CD1c-positive myeloid dendritic cell (primary cell): ENCODE results near the gene MIDN.
A peak's percentile ranks its signal among the peaks of the same experiment; 100 is the strongest.

Experiments used
- DNase-seq: peaks from one replicate; pipeline ENCODE4 v3.0.0-alpha.2; 2016; ENCODE audit errors: extremely low spot score

MIDN gene

DNA sequence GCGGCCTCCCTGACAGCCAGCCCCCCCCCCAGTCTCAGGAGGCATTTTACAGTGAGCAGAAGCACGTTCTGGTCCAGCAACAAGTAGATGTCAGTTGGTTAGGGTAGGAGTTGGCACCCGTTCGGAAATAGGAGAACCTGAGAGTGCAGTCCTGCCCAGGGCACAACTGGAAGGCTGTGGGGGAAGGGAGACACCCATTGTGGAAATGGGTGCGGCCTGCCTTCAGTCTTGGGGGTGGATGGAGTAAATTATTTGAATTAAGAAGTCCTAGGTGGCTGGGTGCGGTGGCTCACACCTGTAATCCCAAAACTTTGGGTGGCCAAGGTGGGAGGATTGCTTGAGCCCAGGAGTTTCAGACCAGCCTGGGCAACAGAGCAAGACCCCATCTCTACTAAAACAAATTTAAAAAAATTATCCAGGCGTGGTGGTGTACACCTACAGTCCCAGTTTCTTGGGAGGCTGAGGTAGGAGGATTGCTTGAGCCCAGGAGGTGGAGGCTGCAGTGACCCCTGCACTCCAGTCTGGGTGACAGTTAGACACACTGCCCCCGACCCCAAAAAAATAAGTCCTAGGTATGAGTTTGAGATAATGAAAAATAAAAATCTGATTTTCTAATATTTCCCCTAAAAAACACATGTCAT is 21.9 kb downstream of the MIDN start:
- DNase-seq = peak; percentile 54

DNA sequence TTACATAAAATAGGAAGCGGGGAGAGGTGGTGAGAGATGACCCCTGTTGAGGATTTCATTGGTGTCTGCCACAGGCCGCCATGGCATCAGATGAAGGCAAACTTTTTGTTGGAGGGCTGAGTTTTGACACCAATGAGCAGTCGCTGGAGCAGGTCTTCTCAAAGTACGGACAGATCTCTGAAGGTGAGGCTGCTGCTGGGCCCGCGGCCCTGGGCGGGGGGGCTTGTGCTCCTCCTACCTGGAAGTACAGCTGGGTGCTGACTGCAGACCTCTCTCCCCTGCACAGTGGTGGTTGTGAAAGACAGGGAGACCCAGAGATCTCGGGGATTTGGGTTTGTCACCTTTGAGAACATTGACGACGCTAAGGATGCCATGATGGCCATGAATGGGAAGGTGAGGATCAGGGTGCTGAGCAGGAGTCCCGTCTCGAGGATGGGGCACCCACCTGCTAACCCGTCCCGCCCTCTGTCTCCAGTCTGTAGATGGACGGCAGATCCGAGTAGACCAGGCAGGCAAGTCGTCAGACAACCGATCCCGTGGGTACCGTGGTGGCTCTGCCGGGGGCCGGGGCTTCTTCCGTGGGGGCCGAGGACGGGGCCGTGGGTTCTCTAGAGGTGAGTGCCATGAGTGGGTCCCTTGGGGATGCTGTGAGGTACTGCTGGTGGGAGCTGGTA is 22.6 kb downstream of the MIDN start:
- no peak for DNase-seq

DNA sequence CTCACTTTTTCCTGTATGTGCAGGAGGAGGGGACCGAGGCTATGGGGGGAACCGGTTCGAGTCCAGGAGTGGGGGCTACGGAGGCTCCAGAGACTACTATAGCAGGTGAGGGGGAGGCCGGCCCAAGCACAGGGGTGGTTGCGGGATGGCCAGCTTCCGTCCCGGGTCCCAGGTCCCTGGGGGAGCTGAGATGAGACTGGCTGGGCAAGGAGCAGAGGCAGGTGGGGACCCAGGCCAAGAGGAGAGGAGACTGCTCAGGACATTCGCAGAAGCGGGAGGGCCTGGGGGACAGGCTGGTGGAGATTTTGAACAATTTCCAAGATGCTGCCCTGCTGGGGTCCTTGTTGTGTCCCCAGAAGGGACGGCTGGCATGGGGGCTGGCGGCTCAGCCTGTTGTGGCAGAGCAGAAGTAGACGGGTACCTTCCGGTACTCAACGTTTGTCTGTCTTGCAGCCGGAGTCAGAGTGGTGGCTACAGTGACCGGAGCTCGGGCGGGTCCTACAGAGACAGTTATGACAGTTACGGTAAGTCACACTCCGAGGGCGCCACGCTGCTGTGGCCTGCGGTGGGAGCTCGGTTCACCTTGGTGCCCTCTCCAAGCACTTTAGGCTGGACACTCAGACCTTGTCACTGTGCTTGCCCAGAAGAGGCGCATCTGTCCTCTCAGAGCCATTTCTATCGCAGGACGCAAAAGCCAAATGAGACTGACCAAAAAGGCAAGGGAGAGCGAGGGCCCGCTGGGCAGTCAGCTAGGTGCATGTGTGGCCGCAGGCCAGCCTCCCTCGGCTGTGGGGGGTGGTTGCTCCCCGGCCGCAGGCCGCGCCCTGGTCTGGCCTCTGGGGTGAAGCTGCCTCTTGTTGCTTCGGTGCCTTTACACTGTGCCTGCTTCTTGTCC is 23.4 kb downstream of the MIDN start:
- no peak for DNase-seq

DNA sequence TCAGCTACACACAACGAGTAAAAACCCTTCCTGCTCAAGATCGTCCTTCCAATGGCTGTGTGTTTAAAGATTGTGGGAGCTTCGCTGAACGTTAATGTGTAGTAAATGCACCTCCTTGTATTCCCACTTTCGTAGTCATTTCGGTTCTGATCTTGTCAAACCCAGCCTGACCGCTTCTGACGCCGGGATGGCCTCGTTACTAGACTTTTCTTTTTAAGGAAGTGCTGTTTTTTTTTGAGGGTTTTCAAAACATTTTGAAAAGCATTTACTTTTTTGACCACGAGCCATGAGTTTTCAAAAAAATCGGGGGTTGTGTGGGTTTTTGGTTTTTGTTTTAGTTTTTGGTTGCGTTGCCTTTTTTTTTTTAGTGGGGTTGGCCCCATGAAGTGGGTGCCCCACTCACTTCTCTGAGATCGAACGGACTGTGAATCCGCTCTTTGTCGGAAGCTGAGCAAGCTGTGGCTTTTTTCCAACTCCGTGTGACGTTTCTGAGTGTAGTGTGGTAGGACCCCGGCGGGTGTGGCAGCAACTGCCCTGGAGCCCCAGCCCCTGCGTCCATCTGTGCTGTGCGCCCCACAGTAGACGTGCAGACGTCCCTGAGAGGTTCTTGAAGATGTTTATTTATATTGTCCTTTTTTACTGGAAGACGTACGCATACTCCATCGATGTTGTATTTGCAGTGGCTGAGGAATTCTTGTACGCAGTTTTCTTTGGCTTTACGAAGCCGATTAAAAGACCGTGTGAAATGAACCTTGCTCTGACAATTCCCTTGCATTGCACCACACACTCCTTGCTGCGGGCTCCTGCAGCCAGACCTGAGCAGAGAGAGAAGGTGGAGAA is 24.3 kb downstream of the MIDN start:
- DNase-seq = peak; percentile 38

DNA sequence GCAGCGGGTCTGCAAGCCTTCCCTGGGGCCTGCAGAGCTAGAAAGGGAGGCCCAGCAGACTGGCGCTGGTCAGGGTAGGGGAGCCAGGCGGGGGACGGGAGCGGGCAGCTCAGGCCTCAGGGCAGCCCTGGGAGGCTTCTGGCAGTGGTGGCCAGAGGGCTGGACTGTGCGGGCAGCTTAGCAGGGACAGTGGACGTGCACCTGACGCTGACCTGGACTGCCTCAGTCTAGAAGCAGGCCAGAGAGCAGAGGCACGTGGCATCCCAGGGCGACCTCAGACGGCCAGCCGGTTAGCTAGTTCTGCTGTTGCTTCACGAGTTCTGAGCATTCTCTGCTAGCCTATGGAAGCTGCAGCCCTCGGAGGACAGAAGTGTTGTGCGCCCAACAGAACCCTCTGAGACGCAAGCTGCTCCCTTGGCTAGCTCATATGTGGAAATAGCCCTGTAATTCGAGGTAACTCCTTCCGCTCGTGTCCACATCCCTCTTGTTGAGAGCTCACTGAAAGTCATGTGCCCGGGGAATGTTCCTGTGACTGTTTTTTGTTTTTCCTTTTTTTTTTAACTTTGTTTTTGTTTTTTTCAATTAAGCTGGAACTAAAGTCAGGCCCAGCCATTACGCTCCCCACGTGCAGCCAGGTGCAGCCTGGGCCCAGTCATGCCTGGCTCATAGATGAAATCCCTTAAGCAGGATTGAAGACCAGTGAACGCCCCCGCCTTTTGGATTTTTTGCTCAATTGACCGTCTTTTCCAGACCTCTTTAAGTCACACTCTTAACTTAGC is 25.1 kb downstream of the MIDN start:
- peak; percentile 46 for DNase-seq

DNA sequence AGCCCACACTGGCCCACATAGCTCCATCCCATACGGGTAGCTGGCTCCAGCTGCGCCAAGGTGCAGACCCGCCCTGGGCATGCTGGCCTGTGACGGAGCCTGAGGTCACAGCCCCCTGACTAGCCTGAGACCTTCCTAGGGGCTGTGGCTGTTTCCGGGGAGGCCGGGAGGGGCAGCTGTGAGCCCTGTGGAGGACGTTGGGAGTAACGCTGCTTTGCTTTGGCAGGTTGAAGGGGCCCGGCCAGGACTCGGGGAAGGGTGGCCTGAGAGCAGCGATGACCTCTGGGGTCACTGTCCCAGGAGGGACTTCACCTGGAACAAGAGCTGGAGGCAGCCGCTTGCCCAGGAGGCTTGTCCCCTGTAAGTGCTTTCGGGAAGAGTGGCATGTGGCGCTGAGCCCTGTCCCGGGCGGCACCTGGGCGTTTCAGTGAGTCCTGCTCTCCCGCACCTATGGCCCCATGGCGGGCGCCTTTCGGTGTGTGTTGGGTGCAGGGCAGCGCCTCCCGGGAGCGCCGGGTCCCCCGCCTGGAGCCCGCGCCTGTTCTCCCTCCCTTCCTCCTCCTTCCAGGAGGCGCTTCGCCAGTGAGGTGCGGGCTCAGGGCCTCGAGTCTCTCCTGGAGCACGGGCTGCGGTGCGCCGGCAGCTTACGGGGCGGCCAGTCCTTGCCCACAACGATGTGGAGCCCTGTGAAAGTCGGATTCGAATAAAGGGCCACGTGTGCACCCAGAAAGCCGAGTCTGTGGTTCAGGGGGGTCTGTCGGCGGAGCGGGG is 25.9 kb downstream of the MIDN start:
- DNase-seq = no peak

DNA sequence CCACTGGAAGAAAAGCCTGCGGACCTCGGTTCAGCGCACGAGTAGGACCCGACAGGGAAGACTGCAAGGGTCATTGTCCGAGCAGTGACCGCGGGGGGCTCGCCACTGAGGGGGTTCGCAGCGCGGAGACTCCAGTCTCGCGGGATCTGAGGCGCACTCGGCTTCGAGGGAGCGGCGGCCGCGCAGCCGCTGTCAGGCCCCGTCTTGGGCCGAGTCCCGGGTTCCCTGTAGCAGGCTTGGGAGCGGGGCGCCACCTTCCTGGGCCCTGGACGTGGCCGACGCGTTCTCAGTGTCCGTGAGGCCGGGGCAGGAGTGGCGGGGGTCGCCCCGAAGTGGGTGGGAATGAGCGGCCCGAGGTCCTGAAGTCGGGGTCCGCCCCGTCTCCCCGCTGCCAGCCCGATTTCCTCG is 26.5 kb downstream of the MIDN start:
- no peak for DNase-seq

DNA sequence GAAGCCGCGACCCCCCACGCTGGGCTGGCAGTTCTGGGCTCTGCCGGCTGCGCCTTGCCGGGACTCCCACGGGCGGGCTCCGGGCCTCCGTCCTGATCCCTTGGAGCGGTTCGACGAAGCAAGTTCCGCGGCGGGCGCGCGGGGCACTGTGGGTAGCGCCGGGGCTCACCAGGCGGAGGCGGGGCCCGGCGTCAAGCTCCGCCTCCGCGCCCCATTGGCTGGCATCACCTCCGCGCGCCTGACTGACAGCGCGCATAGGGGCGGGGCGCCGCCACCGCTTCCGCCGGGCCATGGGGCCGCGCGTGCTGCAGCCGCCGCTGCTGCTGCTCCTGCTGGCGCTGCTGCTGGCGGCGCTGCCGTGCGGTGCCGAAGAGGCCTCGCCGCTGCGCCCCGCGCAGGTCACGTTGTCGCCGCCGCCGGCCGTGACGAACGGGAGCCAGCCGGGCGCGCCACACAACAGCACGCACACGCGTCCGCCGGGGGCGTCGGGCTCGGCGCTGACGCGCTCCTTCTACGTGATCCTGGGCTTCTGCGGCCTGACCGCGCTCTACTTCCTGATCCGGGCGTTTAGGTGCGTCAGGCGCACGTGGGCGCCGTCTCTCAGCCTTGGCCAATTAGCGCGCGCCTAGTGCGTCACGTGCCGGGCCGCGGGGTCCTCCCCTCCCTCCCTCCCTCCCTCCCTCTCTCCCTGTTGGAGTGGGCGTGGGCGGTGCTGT is 27.0 kb downstream of the MIDN start, which contains the start of gene FAM174C:
TSS of gene FAM174C (plus strand) at position 271 of the 716 bp plus-strand sequence. CDS start at position 291, 20 bp downstream.
- DNase-seq = peak; percentile 98

DNA sequence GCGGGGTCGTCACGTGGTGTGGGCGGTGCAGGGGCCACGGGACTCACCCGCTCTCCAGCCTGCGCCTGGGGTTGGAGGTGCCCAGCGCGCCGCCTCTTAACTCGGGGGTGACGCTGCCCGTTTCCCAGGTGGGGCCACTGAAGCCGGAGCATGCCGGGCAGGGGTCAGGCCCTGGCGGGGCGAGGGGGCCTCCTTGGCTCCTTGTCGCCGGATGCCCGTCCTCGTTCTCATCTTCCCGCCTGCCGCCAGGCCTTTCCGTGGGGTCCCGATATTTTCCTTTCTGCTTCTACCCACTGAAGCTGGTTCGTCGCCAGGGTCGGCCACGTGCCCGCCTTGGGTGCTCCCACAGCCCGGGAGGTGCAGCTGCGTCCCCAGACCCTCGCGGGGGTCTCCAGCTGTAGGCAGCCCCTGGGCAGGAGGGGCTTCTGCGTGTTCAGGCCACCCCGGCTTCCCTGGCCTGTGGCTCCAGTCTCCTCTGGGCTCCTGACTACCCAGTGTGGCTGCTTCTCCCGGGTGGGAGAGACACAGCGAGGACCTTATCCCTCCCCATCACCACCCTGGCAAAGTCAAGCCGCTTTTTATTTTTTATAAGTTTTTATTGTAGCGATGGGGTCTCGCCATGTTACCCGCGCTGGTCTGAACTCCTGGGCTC is 27.7 kb downstream of the MIDN start:
- no peak for DNase-seq

DNA sequence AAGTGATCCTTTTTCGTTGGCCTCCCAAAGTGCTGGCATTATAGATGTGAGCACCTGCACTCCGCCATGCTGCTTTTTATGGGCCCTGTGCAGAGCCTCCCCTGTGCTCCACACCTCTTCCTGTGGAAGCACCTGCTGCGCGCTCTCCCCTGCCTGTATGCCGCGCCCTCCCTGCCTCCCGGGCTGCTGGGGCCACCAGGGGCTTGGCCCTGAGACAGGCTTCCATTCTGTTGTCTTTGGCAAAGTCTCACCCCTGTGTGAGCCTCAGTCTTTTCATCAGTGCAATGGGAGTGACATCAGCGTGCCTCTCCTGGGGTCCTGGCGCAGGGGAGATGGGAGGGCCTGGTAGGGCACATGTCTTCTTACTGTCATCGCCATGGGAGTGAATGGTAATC is 28.2 kb downstream of the MIDN start:
- no peak for DNase-seq

DNA sequence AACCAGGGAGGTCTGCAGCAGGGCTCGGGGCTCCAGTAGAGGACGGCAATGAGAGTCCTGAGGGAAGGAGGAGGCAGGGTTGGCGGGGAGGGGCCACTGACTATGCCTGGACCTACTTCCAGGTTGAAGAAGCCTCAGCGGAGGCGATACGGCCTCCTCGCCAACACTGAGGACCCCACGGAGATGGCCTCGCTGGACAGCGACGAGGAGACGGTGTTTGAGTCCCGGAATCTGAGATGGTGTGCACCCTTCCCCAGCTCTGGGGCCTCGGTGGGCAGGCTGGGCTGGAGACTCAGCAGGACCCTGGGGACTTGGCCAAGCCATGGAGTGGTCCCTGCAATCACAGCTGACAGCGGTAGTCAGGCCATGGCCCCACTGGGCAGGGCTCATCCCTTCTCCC is 28.7 kb downstream of the MIDN start:
- no peak for DNase-seq

DNA sequence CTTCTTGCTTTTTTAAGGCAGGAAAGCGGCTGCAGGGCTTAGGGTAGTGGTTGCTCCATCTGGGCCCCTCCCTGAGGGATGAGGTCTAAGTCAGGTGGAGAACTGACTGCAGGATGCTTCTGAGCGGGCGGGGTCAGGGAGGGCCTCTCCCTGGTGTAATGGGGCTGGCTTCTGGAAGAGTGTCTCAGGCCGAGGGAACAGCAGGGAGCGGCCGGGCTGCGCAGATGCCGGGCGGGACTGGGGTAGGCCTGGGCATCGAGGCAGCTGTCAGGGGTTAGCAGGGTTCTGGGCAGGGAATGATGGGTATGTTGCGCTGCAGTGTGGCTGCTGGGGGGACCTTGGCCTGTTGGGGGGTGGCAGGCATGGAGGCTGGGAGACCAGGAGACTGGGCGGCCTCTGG is 29.7 kb downstream of the MIDN start:
- no peak for DNase-seq

DNA sequence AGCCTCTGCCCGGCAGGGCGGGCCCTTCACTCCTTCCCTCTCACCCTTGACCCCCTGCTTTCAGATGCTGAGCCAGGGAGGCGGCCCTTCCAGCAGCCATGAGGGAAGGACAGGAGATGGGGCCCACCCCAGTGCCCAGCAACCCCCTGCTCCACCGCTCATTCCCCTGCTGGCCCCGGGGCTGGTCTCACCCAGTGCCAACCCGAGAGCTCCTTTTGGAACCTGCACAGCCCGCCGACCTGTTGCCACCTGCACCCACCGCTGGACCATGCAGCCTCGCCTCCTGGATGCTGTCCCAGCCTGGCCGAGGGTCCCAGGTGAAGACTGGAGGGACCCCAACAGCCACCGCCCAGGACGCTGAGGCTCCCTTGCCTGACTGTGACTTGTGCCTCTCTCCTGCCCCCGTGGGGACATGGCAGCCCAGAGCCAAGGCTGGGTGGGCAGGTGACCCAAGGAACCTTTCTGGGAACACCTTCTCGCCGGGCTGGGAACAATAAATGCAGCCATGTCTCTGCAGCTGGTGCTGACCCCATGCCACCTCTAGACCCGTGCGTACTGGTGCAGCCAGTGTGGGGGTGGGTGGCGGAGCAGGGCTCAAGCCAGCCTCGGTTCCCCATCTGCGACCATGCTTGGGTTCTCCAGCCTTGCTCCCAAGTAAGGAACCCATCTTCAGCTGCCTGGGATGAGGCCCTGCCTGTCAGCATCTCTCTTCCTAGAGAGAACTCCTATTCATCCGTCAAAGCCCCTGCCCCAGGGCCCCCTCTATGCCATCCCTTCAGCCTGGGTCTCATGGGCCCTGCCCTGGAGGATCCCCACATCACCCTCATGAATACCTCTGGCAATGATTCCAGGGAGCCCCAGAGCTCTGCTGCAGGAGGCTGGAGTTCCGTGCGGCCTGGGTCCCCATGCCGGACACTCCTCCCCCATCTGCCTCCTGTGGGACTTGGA is 30.6 kb downstream of the MIDN start:
- no peak for DNase-seq

DNA sequence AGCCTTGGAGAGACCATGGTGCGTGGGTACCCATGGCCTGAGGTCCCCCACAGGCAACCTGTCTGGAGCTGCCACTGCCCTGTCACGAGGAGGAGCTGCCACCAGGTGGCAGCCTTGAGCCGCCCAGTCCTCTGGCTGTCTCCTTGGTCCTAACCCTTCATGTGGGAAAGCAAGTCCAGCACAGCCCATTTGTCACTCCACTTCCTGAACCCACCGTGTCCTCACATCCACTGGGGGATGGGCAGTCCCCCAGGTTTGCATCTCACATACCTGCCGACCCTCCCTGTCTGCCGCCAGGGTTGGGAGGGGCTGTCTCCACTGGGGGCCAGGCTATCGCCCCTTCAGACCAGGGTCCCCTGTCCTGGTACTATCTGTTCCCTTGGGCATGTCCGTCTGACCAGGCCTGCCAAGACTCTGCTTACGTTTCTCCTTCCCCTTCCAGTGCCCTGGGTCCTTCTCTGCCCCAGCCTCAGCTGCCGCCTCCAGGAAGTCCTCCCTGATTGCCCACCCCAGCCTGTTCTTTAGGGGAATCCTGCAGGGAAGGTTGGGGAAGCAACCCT is 31.5 kb downstream of the MIDN start:
- peak; percentile 87 for DNase-seq

DNA sequence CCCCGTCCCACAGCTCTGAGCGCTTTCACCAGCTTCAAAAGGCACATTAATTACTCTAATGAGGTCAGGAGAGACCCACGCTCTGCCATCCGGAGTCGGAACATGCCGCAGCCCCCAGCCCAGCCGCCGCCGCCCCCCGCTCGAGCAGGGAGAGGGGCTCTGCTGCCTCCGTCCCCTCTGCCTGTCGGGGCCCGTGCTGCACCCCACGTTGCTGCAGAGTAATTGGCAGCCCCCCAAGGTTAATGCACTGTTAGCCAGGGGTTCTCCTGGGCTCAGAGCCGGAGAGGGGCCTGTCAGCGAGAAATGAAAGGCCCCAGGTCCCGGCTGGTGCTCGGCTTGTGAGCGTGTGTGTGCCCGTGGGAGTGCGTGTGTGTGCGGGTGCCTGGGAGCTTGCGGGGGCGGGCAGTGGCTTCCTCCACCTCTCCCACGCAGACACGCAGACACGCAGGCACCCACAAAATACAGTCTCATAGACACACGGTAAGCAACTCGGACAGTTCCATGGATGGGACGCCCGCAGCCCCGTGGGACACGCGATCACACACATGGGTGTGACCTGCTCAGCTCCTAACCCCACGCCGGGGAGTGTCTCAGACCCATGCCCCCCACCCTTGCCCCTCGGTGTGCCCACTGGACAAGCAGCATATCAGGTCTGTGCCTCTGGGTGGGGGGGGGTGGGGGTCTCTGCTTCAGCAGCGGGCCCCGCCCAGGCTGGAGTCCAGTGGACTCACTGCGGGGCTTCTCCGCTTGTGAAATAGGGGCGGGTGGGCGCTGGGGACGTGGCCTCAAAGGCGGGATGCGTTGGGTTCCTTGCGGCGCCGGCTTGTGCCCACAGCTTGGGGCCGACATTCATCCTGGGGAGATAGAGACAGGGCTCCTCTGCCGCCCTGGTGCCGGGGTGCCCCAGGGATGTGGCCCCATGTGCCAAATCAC is 32.5 kb downstream of the MIDN start:
- DNase-seq = no peak

DNA sequence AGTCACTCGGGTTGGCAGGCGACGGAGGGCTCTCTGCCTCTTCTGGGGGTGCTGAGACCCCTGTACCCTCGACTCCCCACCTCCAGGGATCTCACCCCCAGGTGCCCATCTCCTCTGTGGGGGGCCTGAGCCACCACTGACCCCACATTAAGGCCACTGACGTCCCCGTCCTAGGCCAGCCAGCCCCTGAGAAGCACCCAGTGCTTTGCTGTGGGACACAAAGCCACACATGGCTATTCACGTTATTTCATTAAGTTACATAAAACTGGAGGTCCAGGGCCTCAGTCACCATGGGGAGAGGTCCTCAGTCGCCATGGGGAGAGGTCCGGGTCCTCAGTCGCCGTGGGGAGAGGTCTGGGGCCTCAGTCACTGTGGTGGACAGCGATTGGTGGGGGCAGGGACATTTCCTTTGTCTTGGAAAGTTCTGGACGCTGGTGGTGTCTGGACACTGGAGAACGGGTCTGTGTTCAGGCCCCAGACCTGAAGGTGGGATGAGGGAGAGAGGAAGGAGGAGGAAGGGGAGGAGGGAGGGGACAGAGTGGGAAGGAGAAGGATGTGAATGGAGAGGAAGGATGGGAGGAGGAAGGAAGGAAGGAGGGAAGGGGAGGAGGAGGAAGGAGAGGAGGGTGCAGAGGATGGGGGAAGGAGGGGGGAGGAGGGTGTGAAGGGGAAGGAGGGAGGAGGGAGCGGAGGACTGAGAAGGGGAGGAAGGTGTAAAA is 33.3 kb downstream of the MIDN start:
- DNase-seq = no peak
